Dermis blood vessel endothelial cell (primary cell): ENCODE measurements around the gene SLC7A10. TPM values are rescaled to one million over a fixed set of nuclear protein-coding genes. Genes with fewer than 3 reads are reported as not detected.
"Not testable (repeated sequence)": the region's sequence is repeated elsewhere in the genome, so short reads cannot be mapped to it uniquely, and the experiment has no call there.

Experiments
- DNase-seq: peaks from one replicate; pipeline ENCODE4 v3.0.0; 2010
- total RNA-seq: library from RNA; depleted of rRNA; stranded (reverse); fragments of >200 nt; gene quantifications from 2 replicates; pipeline ENCODE4 v1.2.3, GENCODE V29; 2014

Gene SLC7A10
- total RNA-seq, 1 donor from 2014 or later = 0.17 TPM

- no peak for DNase-seq
Observed at GRCh38 chr19:33236696-33237390, 11.2 kb upstream of the SLC7A10 start.

- DNase-seq = no peak
Observed at GRCh38 chr19:33235996-33236350, 10.3 kb upstream of the SLC7A10 start.

- peak; percentile 84 for DNase-seq
Observed at GRCh38 chr19:33235269-33235995, 9.8 kb upstream of the SLC7A10 start.

DNA sequence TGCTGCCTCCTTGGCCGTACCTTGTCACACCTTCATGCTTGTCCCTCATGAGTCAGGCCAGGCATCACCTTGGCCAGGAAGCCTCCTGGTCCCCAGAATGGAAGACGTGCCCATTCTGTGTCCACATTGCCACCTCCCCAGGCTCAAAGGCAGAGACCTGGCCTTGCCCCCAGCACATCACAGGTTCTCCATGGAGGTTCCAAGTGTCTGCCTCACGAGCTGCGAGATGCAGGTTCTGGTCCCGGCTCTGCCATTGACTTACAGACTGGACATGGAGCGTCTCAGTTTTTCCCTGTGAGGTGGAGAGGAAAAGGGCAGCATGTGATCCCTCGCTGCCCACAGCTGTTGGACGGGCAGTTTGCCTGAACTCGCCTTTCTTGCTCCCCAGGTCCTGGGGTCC is 9.1 kb upstream of the SLC7A10 start:
- no peak for DNase-seq

GRCh38 chr19:33234092-33234491 is 8.4 kb upstream of the SLC7A10 start:
- no peak for DNase-seq

DNA sequence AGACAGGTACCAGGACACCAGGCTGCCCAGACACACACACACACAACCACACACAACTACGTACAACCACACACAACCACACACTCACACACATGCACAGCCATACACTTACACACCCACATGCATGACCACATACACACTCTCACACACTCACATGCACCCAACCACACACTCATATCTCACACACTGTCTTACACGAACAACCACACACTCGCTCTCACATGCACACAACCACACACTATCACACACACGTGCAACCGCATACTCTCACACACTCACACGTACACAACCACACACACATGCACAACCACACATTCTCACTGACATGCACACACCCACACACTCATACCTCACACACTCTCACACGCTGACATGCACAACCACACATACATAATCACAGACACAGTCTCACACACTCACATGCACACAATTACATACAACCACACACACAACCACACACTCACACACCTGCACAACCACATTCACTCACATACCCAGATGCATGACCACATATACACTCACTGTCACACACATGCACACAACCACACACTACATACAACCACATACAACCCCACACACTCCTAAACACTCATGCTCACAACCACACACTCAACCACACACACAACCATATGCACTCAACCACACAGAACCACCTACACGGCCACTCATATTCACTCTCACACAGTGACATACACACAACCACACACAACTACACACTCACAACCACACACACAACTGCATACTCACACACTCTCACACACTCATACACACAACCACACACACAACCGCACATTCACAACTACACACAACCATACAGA is 7.6 kb upstream of the SLC7A10 start:
- DNase-seq = no peak

GRCh38 chr19:33232656-33233055 is 7.0 kb upstream of the SLC7A10 start:
- DNase-seq = no peak

DNA sequence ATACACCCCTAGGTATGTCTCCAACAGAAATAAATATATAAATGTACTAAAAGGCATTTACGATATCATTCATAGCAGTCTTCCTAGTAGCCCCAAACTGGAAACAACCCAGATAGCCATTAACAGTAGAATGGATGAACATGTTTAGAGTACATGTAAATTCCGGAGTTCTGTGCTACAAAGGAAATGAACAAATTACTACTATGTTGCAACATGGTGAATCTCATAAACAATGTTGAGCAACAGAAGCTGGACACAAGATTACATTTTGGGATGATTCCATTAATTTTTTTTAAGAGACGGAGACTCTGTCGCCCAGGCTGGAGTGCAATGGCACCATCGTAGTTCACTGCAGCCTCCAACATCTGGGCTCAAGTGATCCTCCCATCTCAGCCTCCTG is 5.9 kb upstream of the SLC7A10 start:
- no peak for DNase-seq

- no peak for DNase-seq
Observed at GRCh38 chr19:33229962-33230361, 4.3 kb upstream of the SLC7A10 start.

DNA sequence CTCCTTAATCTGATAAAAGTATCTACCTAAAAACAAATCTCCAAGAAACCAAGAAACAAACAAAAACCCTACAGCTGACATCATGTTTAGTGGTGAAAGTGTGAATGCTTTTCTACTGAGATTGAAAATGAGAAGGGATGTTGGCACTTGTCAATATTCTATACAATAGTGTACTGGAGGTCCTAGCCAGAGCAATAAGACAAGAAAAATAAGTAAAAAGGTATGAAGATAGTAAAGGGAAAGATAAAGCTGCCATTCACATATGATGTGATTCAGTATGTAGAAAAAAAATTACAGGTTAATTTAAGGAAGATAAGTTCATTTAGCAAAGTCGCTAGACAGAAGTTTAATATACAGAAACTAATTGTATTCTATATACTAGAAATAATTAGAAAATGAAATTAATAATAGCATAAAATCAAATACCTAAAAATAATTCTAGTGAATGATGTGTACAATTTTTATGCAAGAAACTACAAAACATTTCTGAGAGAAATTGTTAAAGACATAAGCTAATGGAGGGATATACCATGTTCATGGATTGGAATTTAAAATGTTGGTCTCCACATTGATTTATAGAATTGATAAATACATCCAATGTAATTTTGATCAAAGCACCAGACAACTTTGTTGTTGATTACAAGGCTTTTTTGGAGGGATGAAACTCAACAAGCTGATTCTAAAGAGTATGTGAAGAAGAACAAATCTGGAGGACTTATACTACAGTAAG is 2.4 kb upstream of the SLC7A10 start:
- no peak for DNase-seq

- DNase-seq = no peak
Observed at GRCh38 chr19:33227242-33227650, 1.6 kb upstream of the SLC7A10 start.

DNA sequence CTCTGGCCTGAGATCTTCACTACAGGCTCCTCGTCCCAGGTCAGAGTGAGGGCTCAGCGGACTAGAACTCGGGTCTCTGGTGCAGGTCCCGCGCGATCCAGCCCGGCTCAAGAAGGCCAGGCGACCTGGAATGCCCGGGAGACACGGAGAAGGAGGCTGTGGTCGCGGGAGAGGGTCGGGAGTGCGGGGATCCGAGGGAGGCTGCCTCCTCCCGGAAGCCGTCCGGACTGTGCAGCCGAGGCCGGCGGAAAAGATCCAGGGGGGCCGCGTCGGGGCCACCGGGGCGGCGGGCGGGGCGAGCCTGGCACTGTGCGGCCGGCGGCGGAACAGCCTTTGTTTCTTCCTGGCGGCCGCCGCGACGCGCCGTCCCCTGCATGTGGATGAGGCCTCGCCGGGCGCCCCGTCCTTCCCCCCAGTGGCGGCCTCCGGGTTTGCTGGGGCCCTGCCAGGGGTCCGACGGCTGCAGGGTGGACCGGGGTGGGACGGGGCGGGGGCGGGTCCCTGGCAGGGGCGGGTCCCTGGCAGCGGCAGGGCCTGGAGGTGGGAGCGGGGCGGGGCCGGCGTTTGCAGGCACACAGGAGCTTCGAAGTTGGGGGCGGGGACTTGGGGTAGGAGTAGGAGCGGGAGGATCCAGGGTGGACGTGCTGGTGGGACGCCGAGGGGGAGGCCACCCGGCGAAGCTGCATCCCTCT is 1.0 kb upstream of the SLC7A10 start:
- no peak for DNase-seq

GRCh38 chr19:33224694-33225457 is 774 bp downstream of the SLC7A10 start:
- no peak for DNase-seq

DNA sequence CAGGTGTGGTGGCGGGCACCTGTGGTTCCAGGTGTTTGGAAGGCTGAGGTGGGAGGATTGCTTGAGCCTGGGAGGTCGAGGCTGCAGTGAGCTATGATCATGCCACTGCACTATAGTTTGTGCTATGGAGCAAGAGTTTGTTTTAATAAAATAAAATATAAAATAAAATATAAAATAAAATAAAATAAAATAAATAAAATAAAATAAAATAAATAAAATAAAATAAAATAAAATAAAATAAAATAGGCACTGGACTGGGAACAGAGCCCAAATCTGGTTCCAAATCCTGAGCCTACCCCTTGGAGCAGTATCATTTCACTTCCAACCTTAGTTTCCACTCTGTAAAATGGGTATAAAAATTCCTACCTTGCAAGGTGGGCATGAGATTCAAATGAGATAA is 3.4 kb downstream of the SLC7A10 start:
- not testable (repeated sequence) for DNase-seq

DNA sequence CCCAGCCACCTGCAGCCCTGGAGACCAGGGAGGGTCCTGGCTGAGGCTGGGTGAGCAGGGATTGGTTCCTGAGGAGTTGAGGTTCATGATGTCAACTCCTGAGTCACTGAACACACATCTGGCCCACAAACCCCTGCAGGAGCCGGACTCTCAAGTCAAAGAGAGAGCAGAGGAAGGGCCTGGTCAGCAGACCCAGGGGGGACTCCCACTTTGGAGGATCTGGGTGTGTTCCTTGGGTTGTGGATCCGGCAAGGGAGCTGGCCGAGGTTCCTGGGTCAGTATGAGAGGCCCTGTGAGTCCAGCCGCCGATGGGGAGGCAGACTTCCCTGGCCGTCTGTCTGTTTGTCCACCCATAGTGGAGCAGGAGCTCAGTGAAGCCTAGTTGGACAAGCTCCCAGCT is 4.0 kb downstream of the SLC7A10 start:
- no peak for DNase-seq

DNA sequence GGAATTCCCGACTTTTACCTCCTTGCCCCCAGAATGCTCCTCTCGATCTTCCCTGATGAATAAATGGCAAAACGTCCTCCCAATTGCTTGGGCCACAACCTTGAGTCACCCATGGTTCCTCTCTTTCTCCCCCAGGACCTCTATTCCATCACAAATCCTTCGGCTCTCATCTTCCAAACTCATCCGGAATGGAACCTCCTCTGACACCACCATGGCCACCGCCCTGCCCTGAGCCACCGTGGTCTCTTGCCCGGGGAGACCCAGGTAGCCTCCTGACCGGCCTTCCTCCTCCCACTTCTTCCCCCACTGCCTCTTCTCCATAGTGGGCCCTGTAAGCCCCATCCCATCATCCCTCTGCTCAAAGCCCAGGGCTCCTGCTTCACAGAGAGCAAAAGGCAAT is 4.9 kb downstream of the SLC7A10 start:
- DNase-seq = no peak

GRCh38 chr19:33220115-33220514 is 5.5 kb downstream of the SLC7A10 start:
- DNase-seq = no peak

- no peak for DNase-seq
Observed at GRCh38 chr19:33219261-33219815, 6.3 kb downstream of the SLC7A10 start.

DNA sequence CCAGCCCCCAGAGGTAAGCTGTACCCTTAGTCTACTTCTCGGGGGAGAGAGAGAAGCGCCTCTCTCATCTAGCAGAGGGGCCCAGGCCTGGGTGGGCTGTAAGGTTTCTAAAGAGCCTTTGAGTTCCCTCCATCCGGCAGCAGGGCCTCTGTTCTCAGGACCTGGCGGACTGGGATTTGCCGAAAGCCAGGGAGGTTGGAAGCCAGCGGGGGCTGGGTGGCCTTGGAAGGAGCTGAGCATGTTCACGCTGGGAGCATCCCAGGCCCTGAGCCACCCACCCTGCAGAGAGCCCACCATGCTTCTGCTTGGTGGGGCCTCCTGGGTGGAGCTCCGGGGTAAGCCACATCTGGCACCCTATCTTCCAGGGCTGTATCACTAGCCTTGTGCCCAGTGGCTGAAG is 7.8 kb downstream of the SLC7A10 start:
- no peak for DNase-seq

DNA sequence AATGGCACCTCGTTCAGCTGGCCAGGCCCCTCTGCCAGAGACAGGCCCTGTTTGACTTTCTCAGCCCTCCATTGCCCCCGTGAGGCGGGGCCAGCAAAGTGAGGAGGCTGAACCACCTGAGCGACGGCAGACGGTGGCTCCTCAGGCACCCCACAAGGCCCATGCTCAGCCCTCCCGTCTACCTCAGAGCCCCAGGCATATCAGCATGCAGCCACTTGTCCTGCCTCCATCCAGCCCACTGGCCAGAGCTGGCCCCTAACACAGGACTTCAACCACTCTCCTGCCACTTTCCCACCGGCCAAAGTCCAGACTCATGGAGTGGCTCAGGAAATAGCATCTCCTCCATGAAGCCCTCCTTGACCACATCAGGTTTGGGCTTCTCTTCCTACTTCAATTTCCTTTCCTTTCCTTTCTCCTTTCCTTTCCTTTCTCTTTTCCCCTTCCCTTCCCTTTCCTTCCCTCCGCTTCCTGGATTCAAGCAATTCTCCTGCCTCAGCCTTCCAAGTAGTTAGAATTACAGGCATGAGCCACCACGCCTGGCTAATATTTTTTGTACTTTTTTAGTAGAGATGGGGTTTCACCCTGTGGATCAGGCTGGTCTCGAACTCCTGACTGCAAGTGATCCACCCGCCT is 9.3 kb downstream of the SLC7A10 start:
- DNase-seq = no peak
